Transverse colon (tissue), 4 donors: Measurements from ENCODE around the gene COA5. TPM values are rescaled to one million over a fixed set of nuclear protein-coding genes. Genes with fewer than 3 reads are reported as not detected.

Experiments
- DNase-seq: peaks from one replicate; pipeline ENCODE4 v3.0.0-alpha.2; 2019
- H3K27ac ChIP-seq, 4 donors: fragments of 200-600 bp; sonication (generic); 2 replicates each; pipeline ENCODE4 v1.5.1; 2016 to 2018; ENCODE audit warnings: inconsistent platforms in 4 of 4
- H3K27me3 ChIP-seq: fragments of 200-600 bp; sonication (generic); 2 replicates; pipeline ENCODE4 v1.5.1; 2017; ENCODE audit warnings: inconsistent platforms
- H3K36me3 ChIP-seq, 4 donors: fragments of 200-600 bp; sonication (generic); 2 replicates each; pipeline ENCODE4 v1.5.1; 2017 to 2019; ENCODE audit warnings: inconsistent platforms in 4 of 4
- H3K4me1 ChIP-seq, 4 donors: fragments of 200-600 bp; sonication (generic); 2 replicates each; pipeline ENCODE4 v1.5.1; 2017 to 2020; ENCODE audit warnings: inconsistent platforms in 4 of 4
- H3K4me3 ChIP-seq, 4 donors: fragments of 200-600 bp; sonication (generic); 1 replicate in 1 of 4; 2 replicates in 3 of 4; pipeline versions ENCODE4 v1.5.1 to v1.6.1; 2017 to 2019; ENCODE audit warnings: inconsistent platforms in 4 of 4
- H3K9me3 ChIP-seq, 2 donors: fragments of 200-600 bp; sonication (generic); 2 replicates each; pipeline ENCODE4 v1.5.1; 2017 to 2019; ENCODE audit warnings: inconsistent platforms in 2 of 2
- EP300 ChIP-seq: sonication (generic); formaldehyde crosslinking; IDR thresholded peaks from one replicate; pipeline ENCODE4 v1.6.1; 2017; ENCODE audit warnings: antibody characterized with exemption, low read depth
- POLR2A ChIP-seq: fragments of 450-650 bp; IDR thresholded peaks from one replicate; pipeline ENCODE4 v1.6.1; 2016; ENCODE audit warnings: antibody characterized with exemption, mild to moderate bottlenecking, moderate library complexity
- POLR2AphosphoS5 ChIP-seq, 3 donors: sonication (generic); formaldehyde crosslinking; IDR thresholded peaks; one replicate each; pipeline ENCODE4 v1.6.1; 2016; ENCODE audit warnings: antibody characterized with exemption in 3 of 3
- WGBS, 2 donors: methylation state at CpG; one replicate each; pipeline ENCODE4 v1.1.5; 2018; ENCODE audit warnings: low coverage in 1 of 2; 5-methylcytosine and 5-hydroxymethylcytosine counted together
- in situ Hi-C, 4 donors: fragments of 200-750 bp; cut with MboI; loops; one replicate each; pipeline versions ENCODE4 v1.15.0 to v1.15.1; 2017; ENCODE audit warnings: low sequenced_read_pairs in 3 of 4, low pct_ligation_motif_present in 1 of 4, low pct_unique_long_range_greater_than_20kb in 1 of 4
- intact Hi-C: fragments of 100-400 bp; cut with DNase I; formaldehyde crosslinking; loops from one replicate; pipeline ENCODE4 v1.15.1; 2023; ENCODE audit warnings: low total_unique reads
- total RNA-seq, 4 donors: library from RNA; depleted of rRNA; stranded (reverse); fragments of >200 nt; gene quantifications; one replicate each; pipeline ENCODE4 v1.1.0, GENCODE V29; 2016
- TF ChIP-seq, protein P1 (sequence below), 5 experiments: fragments of 200-600 bp in 3 of 5; fragments of 450-650 bp in 2 of 5; sonication (generic) in 3 of 5; IDR thresholded peaks; 1 replicate in 2 of 5; 2 replicates in 3 of 5; pipeline ENCODE4 v1.5.1; 2016 to 2017; ENCODE audit warnings: antibody characterized with exemption in 5 of 5, inconsistent platforms in 3 of 5, mild to moderate bottlenecking in 2 of 5, moderate library complexity in 1 of 5

COA5 gene
- total RNA-seq, 4 donors from 2014 or later, result 4.5 to 36.2 (median 23.2) TPM

DNA sequence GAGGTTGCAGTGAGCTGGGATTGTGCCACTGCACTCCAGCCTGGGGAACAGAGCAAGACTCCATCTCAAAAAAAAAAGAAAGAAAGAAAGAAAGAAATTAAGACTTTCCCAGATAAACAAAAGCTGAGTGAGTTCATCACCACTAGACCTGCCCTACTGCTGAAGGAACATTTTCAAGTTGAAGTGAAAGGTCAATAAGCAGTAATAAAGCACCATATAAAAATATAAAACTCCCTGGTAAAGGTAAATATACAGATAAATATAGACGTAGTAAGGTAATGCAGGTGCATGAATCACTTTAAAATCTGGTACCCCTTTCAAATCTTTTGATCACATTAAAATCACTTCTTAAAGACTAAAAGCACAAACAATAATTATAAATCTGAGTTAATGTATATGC lies 42.7 kb upstream of the COA5 start:
- 55 to 67% methylated on average over 1 of the region's 1 CpG for WGBS, 2 donors
- H3K4me3 ChIP-seq, result no peak overlapping the region

DNA sequence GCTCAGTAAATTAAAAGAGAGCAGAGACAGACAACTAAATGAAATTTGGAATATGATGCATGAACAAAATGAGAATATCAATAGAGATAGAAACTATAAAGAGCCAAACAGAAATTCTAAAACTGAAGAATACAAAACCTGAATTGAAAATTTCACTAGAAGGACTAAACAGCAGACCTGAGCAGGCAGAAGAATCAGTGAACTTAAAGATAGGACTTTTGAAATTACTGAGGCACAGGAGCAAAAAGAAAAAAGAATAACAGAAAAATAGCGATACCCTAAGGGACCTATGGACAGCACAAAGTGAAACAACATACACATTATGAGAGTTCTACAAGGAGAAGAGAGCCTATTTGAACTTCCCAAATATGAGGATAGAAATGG lies 41.7 kb upstream of the COA5 start:
- Histone ChIP-seq H3K27me3 (no peaks in the 10 kb centered on the region), H3K36me3 (peaks cover 0 to 15% (median 7%) of the 10 kb centered on the region in 4 donors), H3K4me3 (no peak overlapping the region), H3K4me1 (peaks cover 0 to 40% (median 15%) of the 10 kb centered on the region in 4 donors), H3K9me3 (no peaks in the 10 kb centered on the region), H3K27ac (peak overlapping the region in 3 of 4 donors; percentile 52 to 75 (median 72))
- intact Hi-C loops, result loop anchor here (5.0 kb wide), 1 partner anchor 187 kb away; no protein-coding TSS in a partner anchor
- TF ChIP-seq, protein P1, sequence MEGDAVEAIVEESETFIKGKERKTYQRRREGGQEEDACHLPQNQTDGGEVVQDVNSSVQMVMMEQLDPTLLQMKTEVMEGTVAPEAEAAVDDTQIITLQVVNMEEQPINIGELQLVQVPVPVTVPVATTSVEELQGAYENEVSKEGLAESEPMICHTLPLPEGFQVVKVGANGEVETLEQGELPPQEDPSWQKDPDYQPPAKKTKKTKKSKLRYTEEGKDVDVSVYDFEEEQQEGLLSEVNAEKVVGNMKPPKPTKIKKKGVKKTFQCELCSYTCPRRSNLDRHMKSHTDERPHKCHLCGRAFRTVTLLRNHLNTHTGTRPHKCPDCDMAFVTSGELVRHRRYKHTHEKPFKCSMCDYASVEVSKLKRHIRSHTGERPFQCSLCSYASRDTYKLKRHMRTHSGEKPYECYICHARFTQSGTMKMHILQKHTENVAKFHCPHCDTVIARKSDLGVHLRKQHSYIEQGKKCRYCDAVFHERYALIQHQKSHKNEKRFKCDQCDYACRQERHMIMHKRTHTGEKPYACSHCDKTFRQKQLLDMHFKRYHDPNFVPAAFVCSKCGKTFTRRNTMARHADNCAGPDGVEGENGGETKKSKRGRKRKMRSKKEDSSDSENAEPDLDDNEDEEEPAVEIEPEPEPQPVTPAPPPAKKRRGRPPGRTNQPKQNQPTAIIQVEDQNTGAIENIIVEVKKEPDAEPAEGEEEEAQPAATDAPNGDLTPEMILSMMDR (IDR thresholded peaks at IDR 0.05), result no peak
- no peak for TF ChIP-seq POLR2AphosphoS5 (IDR thresholded peaks at IDR 0.05)
- TF ChIP-seq EP300, result no peak
- TF ChIP-seq POLR2A, result no peak
- 80 to 93% methylated on average over 1 of the region's 1 CpG for WGBS, 2 donors
- no peak for DNase-seq
- in situ Hi-C loops, result loop anchor here (5.0 to 25.0 kb wide), 4 partner anchors 185 to 415 kb away; no protein-coding TSS in a partner anchor

More for the DNA sequence above, 42.7 kb upstream of the COA5 start:
- H3K27ac ChIP-seq, result peak overlapping the region; percentile 47 to 75 (median 62)
- no peak for DNase-seq
- in situ Hi-C loops (loop anchor here in 3 of 4 donors (5.0 to 25.0 kb wide), 3 partner anchors 186 to 414 kb away; no protein-coding TSS in a partner anchor), intact Hi-C loops (no loop called here)
- TF ChIP-seq, protein P1 (IDR thresholded peaks at IDR 0.05), result no peak
- TF ChIP-seq EP300, result no peak
- no peak for TF ChIP-seq POLR2AphosphoS5 (IDR thresholded peaks at IDR 0.05)
- TF ChIP-seq POLR2A, result no peak
- H3K9me3 ChIP-seq, result no peaks in the 10 kb centered on the region
- H3K27me3 ChIP-seq, result no peaks in the 10 kb centered on the region
- H3K36me3 ChIP-seq, result peaks cover 0 to 15% (median 5%) of the 10 kb centered on the region in 4 donors
- peaks cover 0 to 42% (median 15%) of the 10 kb centered on the region in 4 donors for H3K4me1 ChIP-seq

DNA sequence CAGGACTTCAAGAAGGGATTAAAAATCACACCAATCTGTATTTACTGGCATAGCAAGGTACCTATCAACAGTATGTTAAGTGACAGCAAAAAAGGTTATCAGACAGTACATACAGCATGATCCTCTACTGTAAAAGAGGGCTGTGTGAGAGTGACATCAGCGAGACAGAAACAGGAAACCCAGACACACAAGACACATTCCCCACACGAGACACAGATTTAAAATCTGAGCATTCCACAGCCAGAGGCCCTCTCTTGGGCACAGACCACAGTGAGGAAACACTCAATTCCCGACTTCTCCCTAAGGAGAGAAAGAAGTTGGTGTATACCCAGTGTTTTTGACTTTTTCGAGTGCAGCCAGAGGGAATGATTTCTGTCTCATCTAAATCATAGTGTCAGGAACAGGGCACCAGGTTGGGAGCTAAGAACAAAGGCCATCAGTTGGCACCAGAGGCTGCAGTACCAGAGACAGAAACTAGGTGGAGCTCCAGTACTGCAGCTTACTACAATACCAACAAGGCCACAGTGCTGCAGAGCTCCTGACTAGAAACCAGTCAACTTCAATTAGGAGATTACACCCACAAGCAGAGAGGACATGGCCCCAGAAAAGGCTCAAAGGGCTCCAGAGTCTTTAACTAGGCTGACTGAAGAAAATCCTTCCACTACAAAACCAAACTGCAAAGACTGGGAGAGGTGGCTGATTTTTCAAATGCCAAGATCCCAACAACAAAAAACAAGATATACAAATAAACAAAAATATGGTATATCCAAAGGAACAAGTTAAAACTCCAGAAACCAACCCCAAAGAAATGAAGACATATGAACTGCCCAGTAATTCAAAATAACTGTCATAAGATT lies 41.1 kb upstream of the COA5 start:
- H3K27me3 ChIP-seq, result no peaks in the 10 kb centered on the region
- TF ChIP-seq EP300 (no peak), POLR2A (no peak)
- TF ChIP-seq, protein P1 (IDR thresholded peaks at IDR 0.05), result peak; percentile 96 to 99 (median 98)
- intact Hi-C loops, result loop anchor here (5.0 kb wide), 1 partner anchor 188 kb away; no protein-coding TSS in a partner anchor
- H3K4me1 ChIP-seq, result peaks cover 0 to 40% (median 15%) of the 10 kb centered on the region in 4 donors
- no peak overlapping the region for H3K4me3 ChIP-seq
- peak; percentile 87 for DNase-seq
- WGBS, 2 donors, result 19 to 20% methylated on average over 3 to 4 of the region's 4 CpGs
- H3K36me3 ChIP-seq, result peaks cover 0 to 18% (median 9%) of the 10 kb centered on the region in 4 donors
- peak overlapping the region in 3 of 4 donors; percentile 16 to 75 (median 52) for H3K27ac ChIP-seq
- in situ Hi-C loops, result loop anchor here in 3 of 4 donors (10.0 kb wide), 2 partner anchors 185 to 415 kb away; no protein-coding TSS in a partner anchor
- no peaks in the 10 kb centered on the region for H3K9me3 ChIP-seq

DNA sequence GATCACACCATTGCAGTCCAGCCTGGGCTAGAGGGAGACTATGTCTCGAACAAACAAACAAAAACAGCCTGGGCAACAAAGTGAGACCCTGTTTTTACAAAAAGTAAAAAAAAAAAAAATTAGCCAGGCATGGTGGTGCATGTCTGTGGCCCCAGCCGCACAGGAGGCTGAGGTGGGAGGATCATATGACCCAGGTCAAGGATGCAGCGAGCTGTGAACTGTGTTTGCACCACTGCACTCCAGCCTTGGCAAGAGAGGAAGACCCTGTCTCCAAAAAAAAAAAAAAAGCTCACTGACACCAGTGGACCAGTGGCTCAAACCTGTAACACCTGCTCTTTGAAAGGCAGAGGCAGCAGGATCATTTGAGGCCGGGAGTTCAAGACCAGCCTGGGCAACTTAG lies 40.1 kb upstream of the COA5 start:
- no peak overlapping the region for H3K27ac ChIP-seq
- WGBS, 2 donors, result 89 to 90% methylated on average over 3 to 4 of the region's 4 CpGs
- DNase-seq, result no peak
- peaks cover 0 to 37% (median 15%) of the 10 kb centered on the region in 4 donors for H3K4me1 ChIP-seq
- peaks cover 0 to 27% (median 12%) of the 10 kb centered on the region in 4 donors for H3K36me3 ChIP-seq
- no peaks in the 10 kb centered on the region for H3K9me3 ChIP-seq
- no peaks in the 10 kb centered on the region for H3K27me3 ChIP-seq
- intact Hi-C loops, result loop anchor here (5.0 kb wide), 1 partner anchor 189 kb away; no protein-coding TSS in a partner anchor
- in situ Hi-C loops, result loop anchor here in 3 of 4 donors (10.0 kb wide), 2 partner anchors 186 to 416 kb away; no protein-coding TSS in a partner anchor
- TF ChIP-seq EP300 (no peak), POLR2AphosphoS5 (IDR thresholded peaks at IDR 0.05) (no peak), POLR2A (no peak)
- TF ChIP-seq, protein P1 (IDR thresholded peaks at IDR 0.05), result no peak
- no peak overlapping the region for H3K4me3 ChIP-seq
